Gastrocnemius medialis (tissue), 4 donors: ENCODE data around the gene CHAMP1. TPM values are rescaled to one million over a fixed set of nuclear protein-coding genes. Genes with fewer than 3 reads are reported as not detected.

Source experiments
- ATAC-seq, 2 donors: fragments of 150-250 bp; one replicate each; pipeline ENCODE4 v1.9.1; 2016
- DNase-seq, 2 donors: peaks; one replicate each; pipeline ENCODE4 v3.0.0-alpha.2; 2019
- H3K27ac ChIP-seq, 4 donors: fragments of 200-600 bp; sonication (generic); 1 replicate in 1 of 4; 2 replicates in 3 of 4; pipeline ENCODE4 v1.5.1; 2016 to 2018; ENCODE audit warnings: mild to moderate bottlenecking in 2 of 4, moderate library complexity in 1 of 4
- H3K27me3 ChIP-seq, 3 donors: fragments of 200-600 bp; sonication (generic) in 2 of 3; 1 replicate in 1 of 3; 2 replicates in 2 of 3; pipeline versions ENCODE4 v1.5.1 to v1.6.0; 2016 to 2019; ENCODE audit warnings: mild to moderate bottlenecking in 1 of 3, moderate library complexity in 1 of 3
- H3K36me3 ChIP-seq, 2 donors: fragments of 200-600 bp; sonication (generic) in 1 of 2; one replicate each; pipeline ENCODE4 v1.5.1; 2017 to 2018
- H3K4me1 ChIP-seq, 2 donors: fragments of 200-600 bp; sonication (generic) in 1 of 2; one replicate each; pipeline ENCODE4 v1.5.1; 2016 to 2017; ENCODE audit warnings: mild to moderate bottlenecking in 2 of 2
- H3K4me3 ChIP-seq, 4 donors: fragments of 200-600 bp; sonication (generic) in 3 of 4; 1 replicate in 1 of 4; 2 replicates in 3 of 4; pipeline ENCODE4 v1.5.1; 2016 to 2019; ENCODE audit warnings: mild to moderate bottlenecking in 2 of 4
- H3K9me3 ChIP-seq, 3 donors: fragments of 200-600 bp; sonication (generic) in 2 of 3; 1 replicate in 1 of 3; 2 replicates in 2 of 3; pipeline ENCODE4 v1.5.1; 2016 to 2019
- POLR2A ChIP-seq, 2 donors: fragments of 450-650 bp; IDR thresholded peaks; one replicate each; pipeline ENCODE4 v1.6.1; 2017; ENCODE audit warnings: antibody characterized with exemption in 2 of 2, mild to moderate bottlenecking in 2 of 2, moderate library complexity in 2 of 2
- in situ Hi-C, 4 donors: fragments of 200-750 bp; cut with MboI; loops; one replicate each; pipeline versions ENCODE4 v1.15.0 to v1.8.0; 2017; ENCODE audit warnings: low sequenced_read_pairs in 4 of 4
- intact Hi-C: fragments of 100-400 bp; cut with DNase I; formaldehyde crosslinking; loops from one replicate; pipeline ENCODE4 v1.15.1; 2023; ENCODE audit warnings: low total_unique reads
- total RNA-seq, 4 donors: library from RNA; depleted of rRNA; stranded (reverse); fragments of >200 nt; gene quantifications; one replicate each; pipeline versions ENCODE4 v1.1.0 to v1.2.3, GENCODE V29; 2016
- TF ChIP-seq, protein P1 (sequence below), 5 experiments: fragments of 450-650 bp in 3 of 5; fragments of 200-600 bp in 2 of 5; sonication (generic) in 2 of 5; IDR thresholded peaks in 4 of 5; conservative IDR thresholded peaks in 1 of 5; 1 replicate in 4 of 5; 2 replicates in 1 of 5; pipeline ENCODE4 v1.5.1; 2016 to 2019; ENCODE audit warnings: antibody characterized with exemption in 5 of 5, mild to moderate bottlenecking in 3 of 5, moderate library complexity in 3 of 5

CHAMP1 gene
- total RNA-seq, 4 donors from 2014 or later: 18.2 to 20.3 (median 19.8) TPM

DNA sequence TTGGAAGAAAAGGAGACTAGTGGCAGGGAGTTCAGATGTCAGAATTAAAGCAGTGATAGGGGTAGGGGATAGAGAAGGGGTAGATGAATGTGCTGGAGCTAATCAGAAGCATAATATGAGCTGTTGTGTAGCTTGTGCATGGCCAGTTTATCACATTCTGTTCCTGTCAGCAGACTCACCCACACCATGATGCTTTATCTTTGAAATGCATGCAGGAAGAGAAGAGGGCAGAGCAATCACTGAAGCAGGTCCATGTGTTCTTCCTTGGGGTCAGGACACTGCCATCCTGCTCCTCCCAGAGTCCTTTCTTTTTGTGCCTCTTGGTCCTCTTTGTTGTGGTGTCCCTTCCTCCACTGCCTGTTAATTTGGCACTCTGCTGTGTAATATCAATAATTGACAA, 5.8 kb downstream of the CHAMP1 start:
- Histone ChIP-seq H3K4me3 (no peak overlapping the region), H3K27ac (no peak overlapping the region), H3K4me1 (peaks cover 21 to 25% of the 10 kb centered on the region in 2 donors), H3K27me3 (no peaks in the 10 kb centered on the region), H3K36me3 (peaks cover 0 to 39% of the 10 kb centered on the region in 2 donors), H3K9me3 (no peaks in the 10 kb centered on the region)
- in situ Hi-C loops: no loop called here
- intact Hi-C loops: no loop called here
- ATAC-seq (no peak), DNase-seq (no peak)
- TF ChIP-seq POLR2A (IDR thresholded peaks at IDR 0.05): no peak
- TF ChIP-seq, protein P1, sequence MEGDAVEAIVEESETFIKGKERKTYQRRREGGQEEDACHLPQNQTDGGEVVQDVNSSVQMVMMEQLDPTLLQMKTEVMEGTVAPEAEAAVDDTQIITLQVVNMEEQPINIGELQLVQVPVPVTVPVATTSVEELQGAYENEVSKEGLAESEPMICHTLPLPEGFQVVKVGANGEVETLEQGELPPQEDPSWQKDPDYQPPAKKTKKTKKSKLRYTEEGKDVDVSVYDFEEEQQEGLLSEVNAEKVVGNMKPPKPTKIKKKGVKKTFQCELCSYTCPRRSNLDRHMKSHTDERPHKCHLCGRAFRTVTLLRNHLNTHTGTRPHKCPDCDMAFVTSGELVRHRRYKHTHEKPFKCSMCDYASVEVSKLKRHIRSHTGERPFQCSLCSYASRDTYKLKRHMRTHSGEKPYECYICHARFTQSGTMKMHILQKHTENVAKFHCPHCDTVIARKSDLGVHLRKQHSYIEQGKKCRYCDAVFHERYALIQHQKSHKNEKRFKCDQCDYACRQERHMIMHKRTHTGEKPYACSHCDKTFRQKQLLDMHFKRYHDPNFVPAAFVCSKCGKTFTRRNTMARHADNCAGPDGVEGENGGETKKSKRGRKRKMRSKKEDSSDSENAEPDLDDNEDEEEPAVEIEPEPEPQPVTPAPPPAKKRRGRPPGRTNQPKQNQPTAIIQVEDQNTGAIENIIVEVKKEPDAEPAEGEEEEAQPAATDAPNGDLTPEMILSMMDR (IDR thresholded peaks at IDR 0.05 in 4 of 5, conservative IDR thresholded peaks at IDR 0.05 in 1 of 5): no peak

DNA sequence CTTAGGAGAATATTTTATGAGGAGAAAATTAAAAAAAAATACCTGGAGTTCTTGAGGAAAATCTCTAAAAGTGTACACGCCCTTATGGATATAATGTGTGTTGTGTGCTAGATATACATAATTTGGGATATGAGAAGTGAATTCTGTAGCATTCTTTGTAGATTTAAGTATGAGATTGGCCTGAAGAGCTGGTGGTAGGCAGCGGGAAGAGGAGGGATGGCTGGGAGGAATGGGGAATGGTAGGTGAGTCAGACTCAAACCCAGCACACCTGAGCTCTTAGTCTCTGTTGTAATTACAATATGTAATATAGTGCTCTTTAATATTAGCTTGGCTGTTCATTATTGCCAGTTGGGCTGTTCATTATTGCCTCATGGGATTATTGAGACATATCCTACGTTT, 7.0 kb downstream of the CHAMP1 start:
- H3K9me3 ChIP-seq: no peaks in the 10 kb centered on the region
- peaks cover 0 to 50% of the 10 kb centered on the region in 2 donors for H3K36me3 ChIP-seq
- no peak overlapping the region for H3K27ac ChIP-seq
- H3K27me3 ChIP-seq: no peaks in the 10 kb centered on the region
- H3K4me3 ChIP-seq: no peak overlapping the region
- DNase-seq (no peak), ATAC-seq (no peak)
- TF ChIP-seq POLR2A (IDR thresholded peaks at IDR 0.05): no peak
- TF ChIP-seq, protein P1 (IDR thresholded peaks at IDR 0.05 in 4 of 5, conservative IDR thresholded peaks at IDR 0.05 in 1 of 5): no peak
- in situ Hi-C loops (no loop called here), intact Hi-C loops (no loop called here)
- peaks cover 12 to 19% of the 10 kb centered on the region in 2 donors for H3K4me1 ChIP-seq

DNA sequence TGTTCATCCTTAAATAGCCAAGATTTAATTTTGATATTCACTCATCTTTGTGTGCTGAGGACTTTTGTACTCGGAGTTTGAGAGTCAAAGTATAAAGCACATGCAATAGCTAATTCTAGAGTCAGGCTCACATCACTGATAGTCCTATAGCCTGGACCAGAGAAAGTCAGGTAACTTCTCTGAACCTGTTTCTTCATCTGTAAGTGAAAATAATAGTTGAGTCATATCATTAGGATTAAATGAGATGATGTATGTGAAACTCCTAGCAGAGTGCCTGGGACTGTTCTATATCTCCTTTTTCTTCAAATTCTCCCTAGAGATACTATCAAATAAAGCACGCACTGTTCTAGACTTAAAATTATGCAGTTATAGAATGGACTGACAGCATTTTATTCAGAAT, 9.0 kb downstream of the CHAMP1 start:
- intact Hi-C loops (no loop called here), in situ Hi-C loops (no loop called here)
- no peak overlapping the region for H3K27ac ChIP-seq
- DNase-seq: no peak
- no peaks in the 10 kb centered on the region for H3K27me3 ChIP-seq
- peaks cover 12 to 13% of the 10 kb centered on the region in 2 donors for H3K4me1 ChIP-seq
- H3K36me3 ChIP-seq: peaks cover 0 to 53% of the 10 kb centered on the region in 2 donors
- H3K4me3 ChIP-seq: no peak overlapping the region
- no peaks in the 10 kb centered on the region for H3K9me3 ChIP-seq
- TF ChIP-seq, protein P1 (IDR thresholded peaks at IDR 0.05 in 4 of 5, conservative IDR thresholded peaks at IDR 0.05 in 1 of 5): no peak
- TF ChIP-seq POLR2A (IDR thresholded peaks at IDR 0.05): no peak
- no peak for ATAC-seq

DNA sequence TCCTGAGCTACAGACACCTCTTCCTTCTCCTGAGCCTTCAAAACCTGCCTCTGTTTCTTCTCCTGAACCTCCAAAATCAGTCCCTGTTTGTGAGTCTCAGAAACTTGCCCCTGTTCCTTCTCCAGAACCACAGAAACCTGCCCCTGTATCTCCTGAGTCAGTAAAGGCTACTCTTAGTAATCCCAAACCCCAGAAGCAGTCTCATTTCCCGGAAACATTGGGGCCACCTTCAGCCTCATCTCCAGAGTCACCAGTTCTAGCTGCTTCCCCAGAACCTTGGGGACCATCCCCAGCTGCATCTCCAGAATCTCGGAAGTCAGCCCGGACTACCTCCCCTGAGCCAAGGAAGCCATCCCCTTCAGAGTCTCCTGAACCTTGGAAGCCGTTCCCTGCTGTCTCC, 10.0 kb downstream of the CHAMP1 start:
- Histone ChIP-seq H3K9me3 (no peaks in the 10 kb centered on the region), H3K4me3 (no peak overlapping the region), H3K4me1 (peaks cover 6 to 7% of the 10 kb centered on the region in 2 donors), H3K27ac (no peak overlapping the region), H3K36me3 (peaks cover 0 to 59% of the 10 kb centered on the region in 2 donors), H3K27me3 (no peaks in the 10 kb centered on the region)
- in situ Hi-C loops: no loop called here
- DNase-seq (no peak), ATAC-seq (no peak)
- intact Hi-C loops: no loop called here
- TF ChIP-seq, protein P1 (IDR thresholded peaks at IDR 0.05 in 4 of 5, conservative IDR thresholded peaks at IDR 0.05 in 1 of 5): no peak
- TF ChIP-seq POLR2A (IDR thresholded peaks at IDR 0.05): no peak

DNA sequence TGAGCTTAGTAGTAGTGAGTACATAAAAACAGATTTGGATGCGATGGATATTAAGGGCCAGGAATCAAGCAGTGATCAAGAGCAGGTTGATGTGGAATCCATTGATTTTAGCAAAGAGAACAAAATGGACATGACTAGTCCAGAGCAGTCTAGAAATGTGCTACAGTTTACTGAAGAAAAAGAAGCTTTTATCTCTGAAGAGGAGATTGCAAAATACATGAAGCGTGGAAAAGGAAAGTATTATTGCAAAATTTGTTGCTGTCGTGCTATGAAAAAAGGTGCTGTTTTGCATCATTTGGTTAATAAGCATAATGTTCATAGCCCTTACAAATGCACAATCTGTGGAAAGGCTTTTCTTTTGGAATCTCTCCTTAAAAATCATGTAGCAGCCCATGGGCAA, 11.4 kb downstream of the CHAMP1 start:
- no peaks in the 10 kb centered on the region for H3K27me3 ChIP-seq
- in situ Hi-C loops: no loop called here
- ATAC-seq: no peak
- peaks cover 0 to 59% of the 10 kb centered on the region in 2 donors for H3K36me3 ChIP-seq
- intact Hi-C loops: no loop called here
- no peaks in the 10 kb centered on the region for H3K4me1 ChIP-seq
- no peak overlapping the region for H3K27ac ChIP-seq
- no peak for DNase-seq
- H3K9me3 ChIP-seq: no peaks in the 10 kb centered on the region
- no peak overlapping the region for H3K4me3 ChIP-seq
- TF ChIP-seq POLR2A (IDR thresholded peaks at IDR 0.05): no peak
- TF ChIP-seq, protein P1 (IDR thresholded peaks at IDR 0.05 in 4 of 5, conservative IDR thresholded peaks at IDR 0.05 in 1 of 5): no peak
